Cardiac fibroblast (primary cell): ENCODE data around the gene MRPS10.

Source experiments
- DNase-seq, 2 donors: peaks; one replicate each; pipeline versions ENCODE4 v3.0.0 to v3.0.0-alpha.2; 2010; ENCODE audit warnings: low read depth in 2 of 2
- H3K4me3 ChIP-seq, 2 donors: replicated peaks in 1 of 2; 1 replicate in 1 of 2; 2 replicates in 1 of 2; pipeline ENCODE4 v1.5.1; 2011; ENCODE audit warnings: low read depth in 2 of 2, low read length in 2 of 2, mild to moderate bottlenecking in 2 of 2, moderate library complexity in 1 of 2
- TF ChIP-seq, protein P1 (sequence below): IDR thresholded peaks from one replicate; pipeline ENCODE4 v1.5.1; 2011; ENCODE audit warnings: low read depth, mild to moderate bottlenecking, low read length, inconsistent platforms

MRPS10 gene

DNA sequence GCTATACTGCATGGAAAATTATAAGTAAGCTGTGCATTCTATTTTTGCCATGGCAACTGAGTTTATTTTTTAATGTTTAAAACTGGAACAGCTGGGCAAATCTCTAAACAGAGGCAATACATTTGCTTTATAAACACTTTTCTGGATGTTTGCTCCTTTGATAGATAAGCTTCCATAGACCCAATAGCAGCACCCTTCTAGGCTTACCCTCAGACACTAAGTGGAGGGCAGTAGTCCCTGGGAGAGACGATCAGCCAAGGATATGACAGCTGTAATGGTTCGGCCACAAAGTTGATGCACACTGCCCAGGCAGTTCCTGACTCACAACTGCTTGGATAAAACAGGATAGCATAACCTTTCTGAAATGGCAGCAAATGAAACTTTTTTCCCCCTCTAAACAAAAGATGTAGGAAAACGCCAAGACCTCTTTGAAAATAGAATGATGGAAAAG, 8.5 kb upstream of the MRPS10 start:
- TF ChIP-seq, protein P1, sequence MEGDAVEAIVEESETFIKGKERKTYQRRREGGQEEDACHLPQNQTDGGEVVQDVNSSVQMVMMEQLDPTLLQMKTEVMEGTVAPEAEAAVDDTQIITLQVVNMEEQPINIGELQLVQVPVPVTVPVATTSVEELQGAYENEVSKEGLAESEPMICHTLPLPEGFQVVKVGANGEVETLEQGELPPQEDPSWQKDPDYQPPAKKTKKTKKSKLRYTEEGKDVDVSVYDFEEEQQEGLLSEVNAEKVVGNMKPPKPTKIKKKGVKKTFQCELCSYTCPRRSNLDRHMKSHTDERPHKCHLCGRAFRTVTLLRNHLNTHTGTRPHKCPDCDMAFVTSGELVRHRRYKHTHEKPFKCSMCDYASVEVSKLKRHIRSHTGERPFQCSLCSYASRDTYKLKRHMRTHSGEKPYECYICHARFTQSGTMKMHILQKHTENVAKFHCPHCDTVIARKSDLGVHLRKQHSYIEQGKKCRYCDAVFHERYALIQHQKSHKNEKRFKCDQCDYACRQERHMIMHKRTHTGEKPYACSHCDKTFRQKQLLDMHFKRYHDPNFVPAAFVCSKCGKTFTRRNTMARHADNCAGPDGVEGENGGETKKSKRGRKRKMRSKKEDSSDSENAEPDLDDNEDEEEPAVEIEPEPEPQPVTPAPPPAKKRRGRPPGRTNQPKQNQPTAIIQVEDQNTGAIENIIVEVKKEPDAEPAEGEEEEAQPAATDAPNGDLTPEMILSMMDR, result no peak
- peak; percentile 36 to 65 for DNase-seq

DNA sequence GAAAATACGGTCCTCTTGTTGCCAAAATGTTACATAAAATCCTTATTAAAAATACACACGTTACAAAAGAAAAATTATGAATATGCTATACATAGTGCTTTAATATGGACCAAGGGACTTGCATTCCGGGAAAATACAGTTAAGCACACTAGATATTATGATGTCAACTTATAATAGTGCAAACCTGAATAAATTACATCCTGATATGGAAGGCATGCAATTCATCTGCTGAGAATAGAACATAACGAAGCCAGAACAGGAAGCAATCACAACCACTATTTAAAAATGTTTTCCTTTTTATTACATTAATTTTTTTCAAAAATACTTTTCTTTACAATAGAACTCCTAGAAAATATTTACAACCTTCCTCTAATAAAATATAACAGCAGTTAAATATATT, 7.8 kb upstream of the MRPS10 start:
- TF ChIP-seq, protein P1, result no peak
- no peak overlapping the region for H3K4me3 ChIP-seq
- DNase-seq, result no peak

More for the DNA sequence above, 8.5 kb upstream of the MRPS10 start:
- no peak overlapping the region for H3K4me3 ChIP-seq

DNA sequence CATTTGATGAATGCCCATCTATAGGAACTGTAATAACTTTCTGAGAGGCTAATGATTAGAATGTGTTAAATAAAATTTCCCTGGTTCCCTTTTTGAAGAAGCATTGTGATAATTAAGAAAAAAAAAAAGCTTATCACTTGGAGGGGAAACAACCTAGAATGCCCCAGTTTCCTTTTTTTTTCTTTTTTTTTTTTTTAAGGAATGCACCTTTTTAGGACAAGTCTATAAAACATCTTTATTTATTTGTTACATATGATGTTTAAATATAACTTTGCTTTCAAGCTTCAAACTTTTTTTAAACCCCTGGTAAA, 7.3 kb upstream of the MRPS10 start:
- TF ChIP-seq, protein P1, result no peak
- H3K4me3 ChIP-seq, result no peak overlapping the region
- DNase-seq, result no peak

DNA sequence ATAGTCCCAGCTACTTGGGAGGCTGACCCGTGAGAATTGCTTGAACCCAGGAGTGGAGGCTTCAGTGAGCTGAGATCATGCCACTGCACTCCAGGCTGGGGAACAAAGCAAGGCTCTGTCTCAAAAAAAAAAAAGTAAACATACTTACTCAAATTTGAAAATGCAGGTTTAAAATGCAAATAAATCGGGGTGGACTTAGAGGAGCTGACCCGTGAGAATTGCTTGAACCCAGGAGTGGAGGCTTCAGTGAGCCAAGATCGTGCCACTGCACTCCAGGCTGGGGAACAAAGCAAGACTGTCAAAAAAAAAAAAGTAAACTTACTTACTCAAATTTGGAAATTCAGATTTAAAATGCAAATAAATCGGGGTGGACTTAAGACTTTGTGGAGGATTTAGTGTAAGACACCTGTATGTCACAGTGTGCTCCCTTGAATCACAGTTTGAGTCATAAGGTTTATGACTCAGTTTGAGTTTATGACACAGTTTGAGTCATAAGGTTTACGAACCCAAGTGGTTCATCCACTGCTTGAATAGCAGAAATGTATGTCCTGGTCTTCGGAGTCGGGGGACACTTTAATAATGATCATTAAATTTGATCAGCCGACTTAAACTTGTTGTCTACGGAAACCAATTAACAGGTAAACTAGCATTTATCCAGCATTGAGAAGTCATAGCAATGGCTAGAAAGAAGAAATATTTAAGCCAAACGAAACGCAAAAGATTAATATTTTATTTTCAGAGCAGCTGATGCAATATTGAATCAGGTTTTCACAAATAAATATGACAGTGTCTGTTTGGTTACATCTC, 6.8 kb upstream of the MRPS10 start:
- TF ChIP-seq, protein P1, result no peak
- peak; percentile 30 to 95 for DNase-seq
- H3K4me3 ChIP-seq, result peak overlapping the region in 1 of 2 donors; percentile 32

DNA sequence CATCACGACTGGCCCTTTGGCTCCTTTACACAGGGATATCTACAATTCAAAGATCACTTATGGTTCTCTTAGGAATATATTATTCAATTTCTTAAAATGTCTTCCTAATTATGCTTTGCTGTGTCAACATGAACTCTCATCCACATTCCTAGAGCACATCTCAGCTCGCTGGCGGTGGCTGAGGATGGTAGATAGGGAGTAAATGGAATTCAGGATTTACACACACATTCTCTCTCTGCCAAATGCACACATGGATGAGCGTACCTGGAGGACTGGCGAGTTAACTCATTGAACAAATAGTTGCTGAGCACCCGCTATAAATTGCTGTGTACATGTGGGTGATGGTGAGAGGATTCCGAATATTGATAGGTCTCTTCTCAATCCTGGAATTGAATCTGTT, 4.8 kb upstream of the MRPS10 start:
- no peak overlapping the region for H3K4me3 ChIP-seq
- TF ChIP-seq, protein P1, result no peak
- DNase-seq, result no peak

DNA sequence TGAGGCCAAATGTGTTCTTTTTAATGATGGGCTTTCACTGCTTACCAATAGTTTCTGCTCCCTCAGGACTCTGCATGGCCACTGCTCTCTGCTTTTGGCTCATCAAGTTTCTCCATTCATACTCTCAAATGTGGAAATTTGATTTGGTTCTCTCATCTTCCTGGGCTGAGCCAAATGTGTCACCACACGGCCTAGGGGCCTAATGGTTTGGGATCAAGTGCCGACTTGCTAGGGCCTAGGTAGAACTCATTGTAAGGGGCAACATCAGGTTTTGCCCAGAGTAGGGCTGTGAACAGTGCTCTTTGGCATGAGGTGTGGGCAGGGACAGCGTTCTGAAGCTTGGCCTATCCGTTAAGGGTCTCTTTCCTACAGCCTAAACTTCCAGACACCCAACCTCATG, 3.9 kb upstream of the MRPS10 start:
- H3K4me3 ChIP-seq, result no peak overlapping the region
- TF ChIP-seq, protein P1, result no peak
- no peak for DNase-seq

DNA sequence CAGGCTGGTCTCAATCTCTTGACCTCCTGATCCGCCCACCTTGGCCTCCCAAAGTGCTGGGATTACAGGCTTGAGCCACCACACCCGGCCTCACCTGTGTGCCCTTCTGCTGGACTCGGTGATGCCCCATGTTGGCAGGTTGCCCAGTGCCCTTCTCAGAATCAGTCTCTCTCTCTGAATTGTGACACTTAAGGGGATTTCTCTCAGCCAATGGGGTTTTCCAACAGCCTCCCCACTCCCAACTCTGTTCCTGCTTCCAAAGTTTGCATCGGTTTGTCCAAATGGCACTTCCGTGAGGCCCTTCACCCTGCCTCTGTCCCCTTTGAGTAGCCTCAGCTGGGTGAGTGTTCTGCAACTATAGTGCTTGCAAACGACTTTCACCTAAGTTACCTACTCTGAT, 3.1 kb upstream of the MRPS10 start:
- DNase-seq, result no peak
- TF ChIP-seq, protein P1, result no peak
- H3K4me3 ChIP-seq, result no peak overlapping the region
